HG03432 (cell line): ENCODE measurements around the gene HIGD2A.

Experiments
- ATAC-seq: cut with Tn5 transposase; IDR thresholded peaks from one replicate; pipeline ENCODE4 v1.9.1; 2021; ENCODE audit warnings: mild to moderate bottlenecking, moderate library complexity; ENCODE audit not compliant: unreplicated experiment

HIGD2A gene

DNA sequence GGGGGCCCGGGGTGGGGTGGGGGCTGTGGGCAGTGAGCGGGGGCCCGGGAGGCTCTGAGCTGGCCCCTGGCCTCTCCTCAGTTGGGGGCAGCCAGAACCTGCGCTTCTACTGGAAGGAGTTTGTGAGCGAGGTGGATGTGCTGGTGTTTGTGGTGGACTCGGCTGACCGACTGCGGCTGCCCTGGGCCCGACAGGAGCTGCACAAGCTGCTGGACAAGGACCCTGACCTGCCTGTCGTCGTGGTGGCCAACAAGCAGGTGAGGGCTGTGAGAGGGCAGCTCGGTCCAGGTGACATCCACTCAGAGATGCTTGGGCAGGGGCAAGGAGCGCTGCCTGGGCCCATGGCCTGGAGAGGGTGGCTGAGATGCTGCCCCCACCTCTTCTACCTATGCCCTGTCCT is 19.8 kb upstream of the HIGD2A start:
- no peak for ATAC-seq

DNA sequence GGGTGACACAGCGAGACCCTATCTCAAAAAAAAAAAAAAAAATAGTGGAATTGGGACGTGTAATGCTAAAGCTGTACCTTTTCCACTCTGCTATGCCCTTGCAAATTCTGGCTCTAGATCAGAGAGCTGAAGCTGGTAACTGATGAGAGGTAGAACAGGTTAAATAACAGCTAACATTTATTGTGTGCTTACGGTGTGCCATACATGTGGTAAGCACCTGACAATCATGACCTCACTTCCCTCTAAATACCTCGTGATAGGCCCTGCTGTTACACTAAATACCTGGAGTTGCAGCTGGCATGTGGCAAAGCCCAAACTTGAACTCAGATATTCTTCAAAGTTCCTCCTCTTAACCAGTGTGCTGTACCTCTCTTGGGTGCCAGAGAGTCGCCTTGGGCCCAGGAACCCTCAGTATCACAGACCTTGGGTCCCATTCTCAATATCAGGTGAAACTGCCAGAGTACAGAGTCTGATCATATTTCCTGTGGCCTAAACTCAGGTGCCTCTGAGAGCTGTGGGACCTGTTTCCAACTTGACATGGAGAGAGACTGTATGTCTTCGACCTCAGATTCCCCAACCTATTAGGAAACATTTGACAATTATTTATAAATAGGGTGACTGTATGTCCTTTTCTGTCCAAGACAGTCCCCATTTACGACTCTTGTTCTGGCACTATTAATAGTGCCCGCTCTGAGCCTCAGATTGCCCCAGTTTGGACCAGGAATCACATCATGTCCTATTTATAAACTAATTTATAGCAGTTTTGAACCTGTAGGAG is 18.4 kb upstream of the HIGD2A start:
- ATAC-seq: no peak

DNA sequence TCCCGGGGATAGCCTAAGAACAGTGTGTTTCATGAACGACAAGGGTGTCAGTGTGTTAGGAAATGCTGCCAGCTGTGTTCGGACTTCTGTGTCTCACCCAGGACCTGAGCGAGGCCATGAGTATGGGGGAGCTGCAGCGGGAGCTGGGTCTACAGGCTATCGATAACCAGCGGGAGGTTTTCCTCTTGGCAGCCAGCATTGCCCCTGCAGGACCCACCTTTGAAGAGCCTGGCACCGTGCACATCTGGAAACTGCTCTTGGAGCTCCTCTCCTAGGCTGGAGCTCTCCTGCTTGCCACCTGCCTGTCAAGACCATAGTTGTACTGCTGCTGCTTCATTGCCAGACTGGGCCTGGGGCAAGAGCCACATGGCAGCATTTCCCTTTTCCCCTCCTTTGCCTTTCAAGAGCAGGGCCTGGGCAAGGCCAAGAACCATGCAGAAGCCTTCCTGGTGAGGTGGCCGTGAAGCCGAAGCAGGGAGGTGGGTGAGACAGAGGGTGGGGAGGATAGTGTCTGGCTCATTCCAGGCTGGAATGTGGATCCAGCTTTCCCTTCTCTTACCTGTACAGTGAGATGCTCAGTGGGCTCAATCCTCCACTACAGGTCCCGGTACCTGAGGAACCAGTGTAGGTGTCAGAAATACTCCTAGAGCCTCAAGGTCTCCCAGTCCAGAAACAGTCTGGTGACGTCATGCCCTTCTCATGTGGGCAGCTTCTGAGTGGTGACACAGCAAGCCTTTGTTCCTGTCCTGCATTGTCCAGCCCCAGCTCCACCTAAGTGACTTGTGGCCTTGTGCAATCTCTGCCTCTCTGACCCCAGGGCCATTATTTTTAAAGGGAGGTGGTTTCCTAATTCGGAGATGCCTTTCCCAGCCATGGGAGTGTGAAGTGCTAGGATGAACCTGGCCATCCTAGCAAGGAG is 16.7 kb upstream of the HIGD2A start:
- ATAC-seq: no peak

DNA sequence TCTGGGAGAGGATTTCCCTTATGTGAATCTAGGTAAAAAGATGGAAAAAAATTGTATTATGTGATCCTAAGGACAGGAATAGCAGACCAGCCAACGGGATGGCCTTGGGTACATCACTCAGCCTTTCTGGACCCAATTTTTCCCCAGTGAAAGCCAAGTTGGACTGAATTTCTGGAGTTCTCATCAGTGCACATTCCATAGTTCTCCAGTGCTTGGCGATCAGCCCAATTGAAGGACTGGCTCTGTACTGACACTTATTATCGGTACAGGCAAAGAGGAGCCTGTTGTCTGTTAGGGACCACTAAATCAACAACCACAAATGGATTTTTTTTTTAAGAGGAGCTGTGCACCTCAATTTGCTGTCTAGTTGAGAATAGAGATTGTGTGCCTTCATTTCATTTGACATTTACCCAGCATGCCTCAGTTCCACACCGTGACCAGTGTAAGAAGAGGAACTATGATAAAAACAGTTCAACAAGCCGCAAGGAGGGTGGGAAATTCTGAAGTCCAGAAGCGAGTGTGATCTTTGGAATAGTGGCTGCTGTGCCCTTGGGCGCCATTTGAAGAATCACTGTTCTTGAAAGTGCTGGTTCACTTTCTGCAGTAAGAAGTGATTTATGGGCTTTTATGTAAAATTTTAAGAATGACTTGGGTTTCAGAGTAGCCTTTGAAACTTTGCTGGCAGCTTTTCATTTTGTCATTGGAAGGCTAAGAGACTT is 15.3 kb upstream of the HIGD2A start:
- no peak for ATAC-seq

DNA sequence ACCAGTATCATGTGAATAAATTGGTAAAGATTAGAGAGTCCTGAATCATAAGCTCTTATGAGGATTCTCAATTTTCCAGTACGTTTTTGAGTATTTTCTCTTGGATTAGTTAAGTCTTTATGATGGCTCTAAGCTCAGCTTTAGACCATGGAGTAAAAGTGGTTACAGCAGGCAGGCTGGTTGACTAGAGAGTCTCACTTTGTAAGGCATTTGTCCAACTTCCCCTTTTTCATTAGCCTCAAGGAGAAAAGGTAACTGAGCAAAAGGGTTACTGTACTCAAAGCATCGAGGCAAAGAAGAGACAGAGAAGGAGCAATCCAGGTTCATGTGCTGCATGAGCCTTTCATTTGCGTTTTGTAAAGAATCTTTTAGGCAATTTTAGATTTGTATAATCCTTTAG is 8.7 kb upstream of the HIGD2A start:
- no peak for ATAC-seq

DNA sequence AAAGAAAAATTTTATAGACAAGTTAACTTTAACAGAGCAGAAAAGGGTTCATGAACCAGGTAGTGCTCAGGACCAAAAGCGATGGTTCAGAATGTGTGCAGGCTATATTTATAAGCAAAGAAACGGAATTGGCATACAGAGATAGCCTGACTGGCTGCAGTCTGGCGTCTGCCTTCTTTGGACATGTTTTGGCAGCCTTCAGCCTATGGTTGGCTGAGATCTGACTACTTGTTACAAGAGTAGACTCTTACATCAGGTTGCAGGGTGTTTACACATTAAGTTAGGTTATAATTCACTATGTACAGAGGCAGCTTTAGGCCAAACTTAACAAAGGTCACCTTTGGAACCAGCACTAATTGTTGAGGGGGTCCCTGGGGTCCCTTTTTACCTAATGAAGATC is 7.1 kb upstream of the HIGD2A start:
- no peak for ATAC-seq

DNA sequence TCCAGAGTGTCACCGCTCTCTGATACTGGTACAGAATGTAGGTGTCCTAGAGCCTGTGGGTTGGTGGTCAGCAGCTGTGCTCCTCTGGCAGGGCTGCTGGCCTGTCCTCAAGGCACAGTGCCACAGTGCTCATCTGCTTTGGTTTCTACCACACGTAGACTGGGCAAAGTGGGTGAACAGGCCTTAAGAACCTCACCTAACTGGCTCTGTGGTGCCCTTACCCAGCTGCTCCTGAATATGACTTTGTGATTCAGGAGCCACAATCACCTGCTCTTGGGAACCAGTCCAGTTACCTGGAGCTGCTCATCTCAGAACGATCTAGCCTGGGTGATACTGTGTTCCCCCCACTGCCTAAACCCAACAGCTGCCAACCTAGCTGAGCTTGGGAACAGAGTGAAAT is 6.6 kb upstream of the HIGD2A start:
- ATAC-seq: no peak

DNA sequence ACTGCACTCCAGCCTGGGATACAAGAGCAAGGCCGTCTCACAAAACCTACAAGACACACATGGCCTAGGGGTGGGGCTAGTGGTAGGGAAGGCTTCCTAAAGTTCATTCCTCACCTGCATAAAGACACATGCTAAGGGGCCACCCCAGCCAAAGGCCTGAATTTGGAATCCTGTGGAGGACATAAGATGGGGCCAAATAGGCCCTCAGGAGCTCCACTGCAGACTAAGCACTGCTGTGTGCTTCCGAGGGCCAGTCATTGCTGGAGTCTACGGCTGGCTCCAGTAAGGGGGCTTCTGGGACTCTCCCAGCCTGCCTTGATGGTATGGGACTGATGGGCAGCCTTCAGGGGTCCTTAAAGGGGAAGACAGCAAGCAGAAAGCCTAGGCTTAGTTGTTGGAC is 5.8 kb upstream of the HIGD2A start:
- ATAC-seq: no peak

DNA sequence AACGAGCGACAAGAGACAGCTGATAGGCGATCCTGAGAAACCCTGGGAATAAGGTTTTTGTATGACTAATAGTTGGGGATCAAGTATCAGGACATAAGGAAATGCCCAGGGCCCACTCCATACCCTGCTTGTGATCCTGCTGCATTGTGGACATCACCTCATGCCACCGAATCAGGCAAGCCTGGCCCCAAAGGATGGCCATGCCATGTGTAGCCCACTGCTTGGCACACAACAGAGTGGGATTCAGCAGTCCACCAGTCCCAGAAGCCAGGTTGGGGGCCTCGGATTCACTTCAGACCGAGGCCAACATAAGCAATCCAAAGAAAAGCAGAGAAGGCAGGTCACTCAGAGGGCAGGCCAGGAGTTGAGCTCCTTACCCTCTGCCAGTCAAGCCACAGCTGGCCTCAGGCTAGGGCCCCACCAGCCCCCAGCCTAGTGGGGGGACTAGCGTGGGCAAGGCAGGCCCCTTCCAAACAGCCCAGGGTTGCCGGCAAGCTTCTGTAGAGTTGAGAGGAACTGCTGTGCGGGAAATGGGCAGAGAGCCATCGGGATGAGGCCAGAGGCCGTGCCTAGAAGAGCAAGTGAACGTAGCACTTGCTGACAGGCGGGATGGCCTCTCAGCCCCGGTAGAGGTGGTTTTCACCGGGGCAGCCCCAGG is 5.2 kb upstream of the HIGD2A start:
- no peak for ATAC-seq

DNA sequence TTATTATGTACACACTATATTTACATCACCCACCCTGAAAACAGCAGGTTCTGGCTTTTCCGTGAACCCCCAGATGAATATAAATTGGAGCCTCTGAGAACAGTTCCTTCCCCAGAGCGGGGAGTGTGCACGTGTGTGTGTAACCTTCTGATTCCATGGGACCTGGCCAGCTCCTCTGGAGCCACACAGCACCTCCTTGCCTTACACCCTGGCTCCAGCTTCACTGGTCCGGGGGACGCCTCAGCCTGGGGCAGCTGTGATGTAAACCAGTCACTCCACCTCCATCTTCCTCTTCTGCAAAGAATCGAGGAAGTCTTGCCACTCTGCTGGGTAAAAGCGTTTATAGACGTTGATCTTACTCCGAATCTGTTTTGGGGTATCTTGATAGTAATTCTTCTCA is 4.6 kb upstream of the HIGD2A start:
- ATAC-seq: no peak

DNA sequence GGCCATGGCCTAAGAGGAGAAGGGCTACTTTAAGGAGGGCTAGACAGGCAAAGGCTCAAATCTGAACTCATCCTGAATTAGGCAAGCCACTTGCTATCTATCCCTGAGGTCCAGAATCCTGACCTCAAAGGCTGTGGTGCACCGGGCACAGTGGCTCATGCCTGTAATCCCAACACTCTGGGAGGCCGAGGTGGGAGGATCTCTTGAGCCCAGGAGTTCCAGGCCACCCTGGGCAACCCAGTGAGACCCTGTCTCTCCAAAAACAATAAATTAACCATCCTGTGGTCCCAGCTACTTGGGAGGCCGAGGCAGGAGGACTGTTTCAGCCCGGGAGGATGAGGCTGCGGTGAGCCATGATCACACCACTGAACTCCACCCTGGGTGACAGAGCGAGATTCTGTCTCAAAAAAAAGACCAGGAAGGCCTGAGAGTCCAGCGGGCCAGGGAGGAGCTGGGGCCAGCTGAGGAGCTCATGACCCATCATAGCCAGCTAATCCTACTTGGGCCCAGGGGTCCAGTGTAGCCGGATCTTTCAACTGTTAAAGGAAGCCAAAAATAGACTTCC is 4.1 kb upstream of the HIGD2A start:
- no peak for ATAC-seq

DNA sequence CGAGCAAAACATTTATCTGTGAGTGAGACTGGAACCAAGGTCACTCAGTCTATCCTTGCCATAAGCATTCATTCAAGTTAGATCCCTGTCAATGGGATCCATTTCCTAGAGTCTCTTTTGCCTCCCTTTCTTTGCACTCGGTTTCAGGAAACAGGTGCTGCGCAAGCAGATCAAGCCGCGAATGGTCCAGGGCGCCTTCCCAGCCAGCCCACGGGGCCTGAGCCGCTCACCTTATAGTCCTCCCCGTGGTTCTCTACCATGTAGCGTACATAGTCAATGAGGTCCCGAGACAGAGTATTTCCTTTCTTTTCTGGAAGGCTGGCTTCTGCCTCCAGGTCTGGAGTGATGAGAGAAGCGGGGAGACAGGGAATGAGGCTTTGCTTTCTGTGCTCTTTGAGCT is 3.6 kb upstream of the HIGD2A start:
- no peak for ATAC-seq

DNA sequence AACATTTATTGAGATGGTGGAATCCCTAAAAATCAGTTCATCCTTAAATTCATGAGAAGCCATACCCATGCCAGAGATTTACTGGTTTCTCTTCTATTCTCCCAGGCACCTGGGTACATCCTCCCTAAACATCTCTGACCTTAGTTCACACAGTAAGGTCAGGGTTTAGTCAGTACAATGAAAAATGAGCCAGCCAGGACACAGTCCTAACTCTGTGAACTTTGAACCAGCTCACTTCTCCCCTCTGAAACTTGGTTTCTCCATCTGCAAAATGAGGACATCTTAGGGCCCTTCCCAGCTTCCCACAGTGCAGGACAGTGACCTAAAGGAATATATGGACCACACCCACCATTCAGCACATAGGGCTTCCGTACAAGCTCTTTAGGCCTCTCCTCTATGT is 2.1 kb upstream of the HIGD2A start:
- no peak for ATAC-seq

DNA sequence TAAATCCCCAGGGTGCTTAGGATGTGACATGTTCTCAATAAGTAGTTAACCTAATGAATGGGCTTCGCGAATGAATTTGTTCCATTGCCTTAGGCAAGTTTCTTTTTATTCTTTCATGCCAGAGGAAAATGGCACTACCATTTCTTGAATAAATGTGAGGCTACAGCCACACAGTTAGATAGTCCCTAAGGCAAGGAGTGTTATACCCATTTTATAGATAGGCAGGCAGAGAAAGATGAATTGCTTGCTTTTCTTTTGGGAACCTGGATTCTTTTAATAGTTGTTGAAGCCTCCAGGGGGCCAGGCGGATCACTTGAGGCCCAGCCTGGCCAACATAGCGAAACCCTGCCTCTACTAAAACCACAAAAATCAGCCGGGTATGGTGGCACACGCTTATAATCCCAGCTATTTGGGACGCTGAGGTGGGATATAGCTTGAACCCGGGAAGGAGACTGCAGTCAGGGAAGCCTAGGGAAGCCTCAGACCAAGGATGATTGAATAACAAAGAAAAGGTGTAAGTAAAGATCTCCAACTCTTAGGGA is 1.1 kb upstream of the HIGD2A start:
- no peak for ATAC-seq

DNA sequence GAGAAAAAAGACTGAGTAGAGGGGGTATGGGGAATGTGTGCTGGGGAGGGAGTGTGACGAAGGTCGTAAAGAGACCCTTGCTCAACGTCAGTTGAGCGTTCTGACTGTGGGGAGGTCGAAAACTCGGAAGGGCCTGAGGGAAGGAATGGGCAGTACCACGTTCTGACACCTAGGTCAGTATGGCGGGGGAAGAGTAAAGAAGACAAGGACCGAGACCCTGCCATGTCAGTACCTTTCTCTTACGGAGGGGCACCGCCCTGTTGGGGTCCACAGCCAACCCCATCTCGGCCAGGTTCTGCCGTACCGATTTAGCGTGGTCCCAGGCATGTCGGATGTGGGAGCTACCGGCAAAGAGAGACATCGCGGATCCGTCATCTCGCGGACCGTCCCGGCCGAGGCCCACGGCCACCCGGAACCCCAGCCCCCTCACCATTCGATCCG is 528 bp upstream of the HIGD2A start:
- peak; percentile 2 for ATAC-seq

DNA sequence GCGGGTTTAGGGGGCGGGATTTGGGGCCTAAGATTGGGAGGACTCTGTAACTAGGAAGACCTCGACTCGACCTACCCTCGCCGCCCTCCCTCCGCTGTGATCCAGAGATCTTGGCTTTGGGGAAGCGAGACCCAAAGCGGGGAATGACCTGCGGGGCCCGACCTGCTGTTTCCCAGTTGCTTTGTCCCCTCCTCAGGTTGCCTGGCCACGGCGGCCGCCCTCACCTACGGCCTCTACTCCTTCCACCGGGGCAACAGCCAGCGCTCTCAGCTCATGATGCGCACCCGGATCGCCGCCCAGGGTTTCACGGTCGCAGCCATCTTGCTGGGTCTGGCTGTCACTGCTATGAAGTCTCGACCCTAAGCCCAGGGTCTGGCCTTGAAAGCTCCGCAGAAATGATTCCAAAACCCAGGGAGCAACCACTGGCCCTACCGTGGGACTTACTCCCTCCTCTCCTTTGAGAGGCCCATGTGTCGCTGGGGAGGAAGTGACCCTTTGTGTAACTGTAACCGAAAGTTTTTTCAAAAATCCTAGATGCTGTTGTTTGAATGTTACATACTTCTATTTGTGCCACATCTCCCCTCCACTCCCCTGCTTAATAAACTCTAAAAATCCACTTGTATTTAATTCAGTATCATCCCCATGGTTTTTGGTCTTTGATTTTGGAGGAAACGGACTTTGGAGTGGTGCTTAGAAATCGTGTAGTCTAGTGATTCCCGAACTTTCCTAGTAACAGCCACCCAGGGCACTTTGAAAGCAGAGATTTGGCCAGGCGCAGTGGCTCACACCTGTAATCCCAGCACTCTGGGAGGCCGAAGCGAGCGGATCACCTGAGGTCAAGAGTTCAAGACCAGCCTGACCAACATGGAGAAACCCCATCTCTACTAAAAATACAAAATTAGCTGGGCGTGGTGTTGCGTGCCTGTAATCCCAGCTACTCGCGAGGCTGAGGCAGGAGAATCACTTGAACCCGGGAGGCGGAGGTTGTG is 878 bp downstream of the HIGD2A start:
- ATAC-seq: peak; percentile 37

DNA sequence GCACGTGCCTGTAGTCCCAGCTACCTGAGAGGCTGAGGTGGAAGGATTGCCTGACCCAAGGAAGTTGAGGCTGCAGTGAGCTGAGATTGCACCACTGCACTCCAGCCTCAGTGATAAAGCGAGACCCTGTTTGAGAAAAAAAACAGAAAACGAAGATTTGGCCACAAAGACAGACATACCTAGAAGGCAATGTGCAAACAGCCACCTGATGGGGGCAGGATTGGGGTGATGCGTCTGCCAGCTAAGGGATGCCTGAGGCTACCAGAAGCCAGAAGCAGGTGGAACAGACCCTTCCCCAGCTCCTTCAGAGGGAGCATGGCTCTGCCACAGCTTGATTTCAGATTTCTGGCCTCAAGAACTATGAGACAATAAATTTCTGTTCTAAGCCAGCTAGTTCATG is 2.9 kb downstream of the HIGD2A start:
- no peak for ATAC-seq

DNA sequence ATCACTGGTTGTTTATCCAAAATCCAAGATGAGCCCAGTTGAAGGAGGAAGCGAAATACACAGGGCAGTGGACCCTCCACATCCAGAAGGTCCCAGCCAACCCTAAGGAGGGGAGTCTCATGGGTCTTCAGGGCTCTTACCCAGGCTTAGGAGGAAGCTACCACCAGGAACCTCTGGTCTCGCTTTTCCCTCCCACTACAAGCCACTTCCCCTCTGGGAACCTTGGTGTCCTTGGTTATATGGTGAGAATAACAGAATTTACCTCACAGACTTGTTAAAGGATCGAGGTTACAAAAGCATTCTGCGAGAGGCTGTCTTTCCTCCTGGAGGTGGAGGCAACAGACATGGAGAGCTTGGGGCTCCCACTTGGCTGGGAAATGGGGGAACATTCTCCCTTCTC is 3.4 kb downstream of the HIGD2A start:
- no peak for ATAC-seq

DNA sequence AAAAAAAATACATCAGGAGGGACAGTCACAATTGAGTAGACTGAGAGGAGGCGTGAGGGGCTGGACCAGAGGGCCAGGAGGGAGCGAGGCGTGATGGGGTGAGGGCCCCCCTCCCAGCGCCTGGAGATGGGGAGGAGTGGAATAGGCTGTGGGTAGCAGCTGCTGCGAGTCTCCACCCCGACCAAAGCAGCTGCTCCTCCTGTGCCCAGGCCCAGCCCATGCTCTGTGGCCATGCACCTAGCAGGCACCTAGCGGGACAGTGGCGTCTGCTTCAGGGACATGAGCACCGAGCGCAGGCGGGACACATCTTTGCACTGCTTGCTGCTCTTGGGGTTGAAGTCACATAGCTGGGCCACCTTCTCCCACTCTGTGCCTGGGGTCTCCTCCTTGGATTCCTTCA is 4.0 kb downstream of the HIGD2A start:
- ATAC-seq: no peak
